GM18868 (cell line): Measurements from ENCODE around the gene SCFD2.

Experiments used
- ATAC-seq: cut with Tn5 transposase; IDR thresholded peaks from one replicate; pipeline ENCODE4 v1.9.1; 2021; ENCODE audit warnings: mild to moderate bottlenecking, moderate library complexity; ENCODE audit not compliant: unreplicated experiment

Gene SCFD2

GRCh38 chr4:52904421-52904820 lies 461.4 kb downstream of the SCFD2 start:
- no peak for ATAC-seq

- no peak for ATAC-seq
These were observed 462.6 kb downstream of the SCFD2 start for GRCh38 chr4:52903273-52903672.

DNA sequence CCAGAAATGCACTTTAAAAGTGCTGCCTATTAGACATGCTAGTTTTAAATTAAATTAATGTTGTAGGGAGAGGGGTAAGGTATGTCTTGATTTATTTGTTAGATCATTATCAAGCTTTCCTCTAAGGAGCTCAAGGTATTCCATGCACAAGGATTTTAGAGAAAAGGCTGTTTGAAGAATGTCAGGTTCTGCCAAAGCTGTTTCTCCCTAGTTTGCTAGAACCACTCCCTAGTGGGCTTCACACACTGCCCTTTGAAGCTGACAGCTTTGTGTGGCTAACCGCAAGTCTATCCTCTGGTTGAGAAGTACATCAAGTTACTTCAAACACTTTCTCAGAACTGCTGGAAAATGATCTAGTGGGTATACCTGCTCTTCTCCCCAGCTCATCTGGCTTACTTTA lies 471.4 kb downstream of the SCFD2 start:
- no peak for ATAC-seq

- ATAC-seq: no peak
These were observed 473.0 kb downstream of the SCFD2 start for GRCh38 chr4:52892880-52893279.

- no peak for ATAC-seq
These were observed 474.1 kb downstream of the SCFD2 start for GRCh38 chr4:52891743-52892142.

- no peak for ATAC-seq
These were observed 475.4 kb downstream of the SCFD2 start for GRCh38 chr4:52890521-52890791.

- ATAC-seq: no peak
These were observed 475.9 kb downstream of the SCFD2 start for GRCh38 chr4:52889778-52890520.

DNA sequence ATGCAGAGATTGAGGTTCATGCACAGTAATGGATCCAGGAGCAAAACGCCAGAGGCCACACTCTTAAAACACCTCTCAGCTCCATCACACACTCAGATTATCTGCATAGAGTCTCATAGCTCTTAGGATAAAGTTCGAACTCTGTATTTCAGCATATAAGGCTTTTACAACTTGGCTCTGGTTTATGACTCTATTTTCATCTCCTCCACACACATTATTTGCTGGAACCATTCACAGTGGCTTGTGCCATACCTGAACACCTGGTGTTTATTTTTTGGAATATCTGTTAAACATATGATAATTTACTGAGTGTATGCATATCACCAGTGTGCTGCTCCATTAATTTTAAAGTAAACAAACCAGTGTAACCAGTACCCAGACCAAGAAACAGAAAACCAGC lies 476.5 kb downstream of the SCFD2 start:
- ATAC-seq: no peak

- ATAC-seq: no peak
These were observed 480.9 kb downstream of the SCFD2 start for GRCh38 chr4:52884994-52885393.

DNA sequence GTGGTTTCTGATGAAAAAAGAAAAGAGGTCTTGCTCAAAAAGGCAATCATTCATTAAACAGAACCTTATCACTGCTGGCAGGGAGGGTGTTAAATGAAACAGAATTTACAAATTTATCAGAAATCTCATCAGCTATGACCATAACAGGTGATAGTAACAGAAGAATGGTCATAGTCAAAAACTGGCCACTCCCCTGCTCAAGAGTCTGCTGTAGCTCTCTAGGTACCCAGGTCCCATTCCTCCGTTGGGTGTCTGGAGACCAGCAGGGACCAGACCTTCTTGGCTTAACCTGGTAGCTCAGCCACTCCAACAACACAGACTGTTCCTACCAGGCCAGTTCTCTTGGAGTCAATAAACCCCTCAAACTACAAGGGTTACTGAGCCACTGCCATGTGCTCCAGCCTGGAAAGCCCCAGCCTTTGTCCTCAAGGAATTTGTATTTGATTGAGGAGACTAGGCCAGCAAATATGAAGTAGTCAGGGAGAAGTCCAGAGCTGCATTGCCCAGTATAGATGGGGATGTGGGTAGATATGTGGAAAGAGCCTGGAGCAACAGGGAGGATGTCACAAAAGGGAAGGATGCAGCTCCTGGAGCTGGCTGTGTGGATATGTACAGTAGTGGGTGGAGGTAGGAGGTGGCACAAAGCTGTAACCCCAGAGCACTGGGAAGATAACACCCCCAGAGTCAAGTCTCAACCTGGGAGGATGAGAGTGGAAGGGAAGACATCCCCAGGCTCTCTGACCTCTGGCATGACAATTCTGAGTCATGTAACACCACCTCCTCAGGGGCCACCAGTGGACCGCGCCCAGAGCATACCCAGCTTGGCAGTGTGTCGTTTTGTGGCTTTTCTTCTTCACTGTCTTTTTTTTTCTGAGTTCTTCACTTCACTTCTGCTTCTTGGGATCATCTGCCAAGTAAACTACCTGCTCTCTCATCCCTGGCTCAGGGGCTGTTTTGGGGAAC lies 481.9 kb downstream of the SCFD2 start:
- peak; percentile 54 for ATAC-seq

DNA sequence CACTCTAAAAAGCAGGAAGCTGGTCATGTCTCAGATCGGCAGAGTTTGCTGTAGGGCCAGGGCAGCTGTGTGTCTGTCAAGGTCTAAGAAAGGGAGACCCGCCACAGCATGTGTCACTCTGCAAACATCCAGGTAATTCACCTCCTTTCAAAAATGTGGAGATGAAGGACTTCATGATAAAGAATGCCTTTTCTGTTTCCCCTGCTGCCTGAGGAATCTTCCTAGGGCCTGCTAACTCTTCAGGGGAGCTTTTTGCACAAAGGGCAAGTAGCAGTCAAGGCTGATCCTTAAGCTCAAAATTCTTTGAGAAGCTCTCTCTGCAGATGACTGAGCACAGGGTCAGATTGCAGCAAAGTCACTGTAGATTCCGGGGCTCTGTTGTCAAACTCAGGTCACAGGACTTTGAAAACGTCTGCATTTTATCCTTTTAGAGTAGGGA lies 482.7 kb downstream of the SCFD2 start:
- ATAC-seq: no peak

DNA sequence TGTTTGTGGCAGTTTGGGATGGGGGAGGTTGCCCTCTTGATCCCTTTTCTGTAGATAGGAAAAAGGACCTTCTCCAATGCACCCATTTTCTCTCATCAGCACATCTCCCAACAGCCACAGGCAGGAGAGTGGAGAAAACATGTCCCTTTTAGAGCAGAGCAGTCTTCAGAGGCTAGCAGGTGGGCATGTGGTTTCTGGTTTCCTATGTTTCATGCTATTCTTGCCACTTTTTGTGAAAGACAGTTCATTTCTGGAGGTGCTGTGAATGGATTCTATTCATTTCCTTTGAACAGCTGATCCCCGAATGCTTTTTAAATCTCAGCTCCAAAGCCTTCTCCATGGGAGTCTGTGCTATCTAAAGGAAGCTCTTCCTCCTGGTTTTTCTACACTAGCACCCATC lies 484.9 kb downstream of the SCFD2 start:
- ATAC-seq: no peak

DNA sequence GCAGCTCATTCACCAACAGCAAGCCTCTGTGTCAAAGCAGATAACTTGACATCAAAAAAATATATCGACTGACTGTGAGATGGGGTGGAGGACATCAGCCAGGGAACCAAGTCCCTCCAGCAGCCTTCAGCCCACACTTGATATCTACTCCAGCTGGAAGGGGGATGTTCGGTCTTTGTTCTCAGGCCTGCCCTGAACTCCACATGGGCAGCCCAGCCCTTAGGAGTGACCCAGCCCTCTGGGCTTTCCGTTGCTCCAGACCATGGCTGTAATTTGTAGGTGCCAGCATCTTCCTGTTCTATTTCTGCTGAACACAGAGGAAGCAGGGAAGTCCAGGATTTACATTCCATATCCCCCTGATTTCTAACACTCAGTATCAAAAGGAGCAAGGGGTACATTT lies 486.4 kb downstream of the SCFD2 start:
- no peak for ATAC-seq

GRCh38 chr4:52877694-52878093 lies 488.2 kb downstream of the SCFD2 start:
- ATAC-seq: no peak

DNA sequence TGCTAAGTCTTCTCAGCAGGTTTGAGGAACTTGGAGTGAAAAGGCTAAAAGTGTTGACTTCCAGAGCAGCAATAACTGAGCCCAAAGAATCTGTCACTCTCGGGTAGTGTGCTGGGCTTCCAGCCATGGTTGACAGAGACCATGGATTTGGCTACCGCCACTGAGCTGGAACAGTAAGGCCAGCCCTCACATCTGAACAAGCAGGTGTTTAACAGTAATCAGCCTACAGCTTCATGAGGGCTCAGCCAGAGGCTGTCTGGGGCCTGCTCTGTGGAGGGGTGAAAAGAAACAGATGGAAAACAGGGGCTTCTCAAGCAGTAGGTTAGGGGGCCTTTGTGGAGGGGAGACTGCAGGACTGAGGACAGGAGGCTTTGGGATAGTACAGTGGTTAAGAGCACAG lies 488.8 kb downstream of the SCFD2 start:
- no peak for ATAC-seq

DNA sequence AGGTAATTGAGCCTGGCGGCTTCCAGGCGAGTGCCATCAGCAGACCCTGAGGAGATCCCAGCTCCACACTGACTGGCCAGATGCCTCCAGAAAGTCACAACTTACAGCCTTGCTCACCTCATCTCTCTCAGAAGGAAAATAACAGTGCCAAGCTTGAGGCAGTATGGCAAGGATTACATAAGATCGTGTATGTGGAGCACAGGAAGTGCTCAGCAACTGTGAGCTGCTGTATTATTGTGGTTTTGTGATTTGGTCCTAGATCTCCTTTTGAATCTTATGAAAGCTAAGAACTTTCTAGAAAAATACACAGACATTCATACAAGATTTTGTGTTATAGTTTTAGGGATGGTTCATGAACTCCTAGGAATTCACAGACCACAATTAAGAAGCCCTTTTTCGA lies 489.8 kb downstream of the SCFD2 start:
- no peak for ATAC-seq

DNA sequence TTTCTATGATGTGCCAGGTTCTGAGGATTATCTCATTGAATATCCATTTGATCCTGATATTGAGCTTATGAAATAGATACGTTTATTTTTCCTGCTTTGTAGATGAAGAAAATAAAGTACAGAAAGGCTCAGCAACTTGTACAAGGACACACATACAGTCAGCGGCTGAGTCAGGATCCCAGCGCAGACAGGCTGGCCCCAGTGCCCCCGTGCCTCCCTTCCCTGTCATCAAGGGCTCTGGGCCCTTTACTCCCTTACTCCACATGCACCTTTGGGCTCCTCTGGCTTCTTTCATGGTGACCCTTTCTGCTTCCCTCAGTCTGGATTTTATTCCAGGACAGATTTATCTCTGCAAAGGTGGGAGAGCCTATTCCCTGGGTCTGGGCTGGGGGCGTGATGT lies 490.9 kb downstream of the SCFD2 start:
- no peak for ATAC-seq

DNA sequence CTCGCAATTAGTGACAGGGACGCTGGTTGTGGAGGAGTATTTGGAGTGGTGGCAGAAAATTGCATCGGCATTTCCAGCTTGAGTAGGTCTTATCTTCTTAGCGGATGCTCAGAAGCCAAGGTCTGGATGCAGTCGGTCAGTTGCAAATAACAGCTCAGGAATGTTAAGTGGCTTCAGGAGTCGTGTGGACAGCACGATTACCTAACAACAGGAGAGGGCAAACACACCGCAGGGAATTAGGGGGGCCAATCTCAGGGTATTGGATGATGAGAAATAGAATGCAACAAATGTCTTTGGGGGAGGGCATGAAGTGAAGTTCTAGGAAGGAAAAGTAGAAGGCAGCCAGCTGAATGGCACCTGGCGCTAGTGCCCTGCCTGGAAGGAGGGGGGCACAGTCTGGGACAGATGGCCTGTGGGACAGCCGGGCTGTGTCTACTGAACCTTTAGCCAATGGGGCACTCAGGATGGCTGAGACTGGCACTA lies 492.0 kb downstream of the SCFD2 start:
- ATAC-seq: no peak

DNA sequence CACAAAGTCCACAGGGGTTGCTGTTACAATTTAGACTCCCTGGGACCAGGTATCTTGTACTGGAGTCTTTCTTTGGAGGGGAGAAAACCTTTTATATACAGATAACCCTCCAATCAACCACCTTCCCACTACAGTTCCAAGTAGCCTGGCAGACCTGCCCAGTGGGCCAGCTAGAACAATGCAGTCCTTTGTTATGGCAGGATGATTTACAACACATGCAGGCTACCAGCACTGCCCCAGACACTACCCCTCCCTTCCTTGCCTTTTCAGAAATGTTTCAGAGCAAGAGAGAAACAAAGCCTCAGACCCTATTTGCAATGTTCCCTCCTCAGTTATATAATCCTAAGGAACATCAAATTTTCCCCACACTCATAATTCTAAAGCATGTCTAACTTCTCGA lies 492.7 kb downstream of the SCFD2 start:
- ATAC-seq: no peak

DNA sequence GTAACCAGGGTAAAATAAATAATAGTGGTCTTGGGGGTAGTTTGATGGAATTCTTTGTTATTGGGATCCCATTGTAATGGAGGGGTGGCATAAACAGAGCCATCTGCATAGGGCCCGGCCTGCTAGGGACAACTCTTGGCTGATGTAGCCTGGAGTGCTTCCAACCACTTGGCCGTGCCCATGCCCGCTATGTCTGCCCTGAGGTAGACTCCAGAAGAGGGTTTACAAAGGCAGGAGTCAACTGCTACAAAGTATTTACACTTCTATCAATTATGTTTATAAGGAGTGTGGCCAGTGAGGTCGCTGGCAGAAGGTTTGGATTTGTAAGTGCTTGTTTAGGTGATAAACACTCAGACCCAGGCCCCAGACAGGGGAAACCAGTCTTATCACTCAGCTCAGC lies 495.6 kb downstream of the SCFD2 start:
- no peak for ATAC-seq

GRCh38 chr4:52869656-52870055 lies 496.2 kb downstream of the SCFD2 start:
- ATAC-seq: no peak

DNA sequence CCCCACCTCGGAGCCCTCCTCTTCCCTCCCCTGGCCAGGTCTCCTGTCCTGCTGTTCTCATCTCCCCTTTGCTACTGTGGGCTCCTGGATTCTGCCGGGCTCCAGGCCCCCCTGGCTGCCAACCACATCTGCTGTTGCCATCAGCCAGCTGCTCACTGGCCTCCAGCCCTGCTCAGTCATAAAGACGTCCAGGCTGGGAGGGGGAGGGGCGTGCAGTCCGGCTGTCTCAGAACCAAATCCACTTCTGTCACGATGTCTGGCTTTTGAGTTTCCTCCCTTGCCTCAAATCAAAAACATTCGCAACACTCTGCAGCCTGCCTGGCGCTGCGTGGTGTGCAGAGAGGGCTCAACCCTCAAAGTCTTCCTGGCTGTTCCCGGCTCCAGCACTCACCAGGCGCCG lies 496.7 kb downstream of the SCFD2 start:
- ATAC-seq: no peak
